Fibroblast of peridontal ligament (primary cell): Measurements from ENCODE around the gene TEX14.

Experiments used
- DNase-seq: peaks from one replicate; pipeline ENCODE4 v3.0.0-alpha.2; 2010; ENCODE audit errors: extremely low read depth

TEX14 gene

GRCh38 chr17:58529275-58529674 is 162.6 kb downstream of the TEX14 start:
- DNase-seq: no peak

GRCh38 chr17:58528443-58528842 is 163.4 kb downstream of the TEX14 start:
- DNase-seq: no peak

DNA sequence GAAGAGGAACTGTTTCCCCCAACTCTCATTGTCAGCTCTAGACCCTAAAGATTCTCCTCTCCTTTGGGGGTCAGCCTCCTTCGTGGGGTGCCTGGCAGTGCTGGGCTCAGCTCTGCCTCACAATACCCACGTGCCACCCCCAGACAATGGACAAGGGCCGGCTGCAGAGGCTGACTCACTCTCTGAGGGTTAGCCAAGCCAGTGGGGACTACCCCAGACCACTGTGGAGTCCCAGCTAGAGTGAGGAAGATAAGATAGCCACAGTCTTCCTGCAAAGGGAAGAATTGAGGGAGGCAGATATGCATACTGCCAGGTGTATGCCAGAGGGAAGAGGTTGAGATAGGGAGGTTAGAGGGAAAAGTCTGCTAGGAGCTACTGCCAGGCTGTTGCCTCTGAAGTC is 163.9 kb downstream of the TEX14 start:
- DNase-seq: peak; percentile 18

GRCh38 chr17:58527306-58527705 is 164.5 kb downstream of the TEX14 start:
- no peak for DNase-seq

DNA sequence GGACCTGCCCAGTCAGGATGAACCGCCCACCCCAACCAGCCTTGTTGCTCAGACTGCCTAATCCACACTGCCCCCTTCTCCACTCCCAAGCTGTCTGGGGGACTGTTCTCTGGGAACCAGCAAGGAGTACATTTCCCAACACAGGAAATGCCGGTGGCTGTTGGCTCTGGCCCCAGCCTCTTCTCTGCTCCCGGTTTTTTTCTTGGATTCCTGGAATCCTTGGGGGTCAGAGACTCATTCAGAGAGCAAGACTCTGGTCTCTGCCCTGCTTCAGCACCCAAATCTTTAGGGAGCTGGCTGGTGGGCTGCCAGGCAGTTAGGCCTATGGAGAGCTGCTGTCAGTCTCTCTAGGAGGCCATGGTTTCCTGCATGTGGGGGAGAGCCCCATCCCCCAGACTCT is 166.6 kb downstream of the TEX14 start:
- DNase-seq: peak; percentile 84

- DNase-seq: no peak
These were observed 170.2 kb downstream of the TEX14 start for GRCh38 chr17:58521680-58522079.

- no peak for DNase-seq
These were observed 170.9 kb downstream of the TEX14 start for GRCh38 chr17:58520843-58521430.

GRCh38 chr17:58517928-58518609 is 173.8 kb downstream of the TEX14 start:
- peak; percentile 99 for DNase-seq

DNA sequence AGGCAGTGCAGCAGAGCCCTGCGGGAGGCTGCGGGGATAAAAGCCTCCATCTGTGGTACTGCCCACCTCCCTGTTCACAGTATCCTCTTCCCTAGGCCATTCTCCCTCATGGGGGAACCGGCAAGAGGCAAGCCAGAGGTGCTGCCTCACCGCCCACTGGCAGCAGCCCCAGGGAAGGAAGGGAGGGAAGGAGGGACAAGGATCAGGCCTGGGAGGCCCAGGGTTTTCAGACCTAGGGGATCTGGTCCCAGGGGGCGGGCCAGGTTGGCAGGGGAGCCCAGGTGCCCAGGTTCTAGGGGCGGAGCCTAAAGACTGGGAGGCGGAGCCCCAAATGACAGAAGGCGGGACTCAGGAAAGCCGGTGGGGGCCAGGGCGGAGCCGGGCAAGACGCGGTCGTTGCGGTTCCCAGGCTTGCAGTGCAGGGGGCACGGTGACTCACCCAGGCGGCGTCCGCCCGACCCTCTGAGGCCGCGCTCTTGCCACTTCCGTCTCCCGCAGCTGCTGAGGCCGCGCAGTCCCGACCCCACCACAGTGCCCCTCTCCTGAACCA is 174.4 kb downstream of the TEX14 start:
- DNase-seq: no peak

DNA sequence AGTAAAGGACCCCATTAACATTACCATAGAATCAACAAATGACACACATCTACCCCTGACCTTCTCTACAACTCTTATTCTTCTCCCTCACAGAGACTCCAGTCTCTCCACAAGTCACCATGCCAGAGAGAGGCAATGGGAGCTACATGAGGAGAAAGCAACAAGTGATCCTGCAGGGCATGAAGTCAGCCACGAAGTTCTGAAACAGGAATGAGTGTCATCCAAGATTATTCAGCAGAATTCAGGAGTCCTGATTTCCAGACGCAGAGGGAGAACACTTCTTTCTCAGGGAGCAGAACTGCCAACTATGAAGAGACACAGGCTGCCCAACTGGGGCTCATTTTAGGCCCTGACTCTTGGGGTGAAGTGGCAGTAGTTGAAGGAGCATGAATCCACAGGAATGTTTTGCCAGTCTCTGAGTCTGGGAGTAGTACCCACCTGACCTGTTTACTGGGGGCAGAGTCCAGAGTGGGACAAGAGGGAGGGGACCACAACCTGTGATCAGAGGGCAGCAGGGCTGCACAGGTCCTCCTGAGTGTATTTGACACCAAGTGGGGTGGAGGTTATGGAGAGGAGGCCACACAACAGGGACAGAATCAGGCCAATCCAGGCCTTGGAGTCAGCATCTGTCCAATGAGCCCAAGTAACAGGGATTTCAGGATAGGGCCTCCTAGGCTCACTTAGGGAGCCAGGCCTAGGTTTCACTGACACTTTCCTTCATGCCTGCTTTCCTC is 175.0 kb downstream of the TEX14 start:
- DNase-seq: no peak

GRCh38 chr17:58515286-58515685 is 176.6 kb downstream of the TEX14 start:
- DNase-seq: no peak

- DNase-seq: no peak
These were observed 177.1 kb downstream of the TEX14 start for GRCh38 chr17:58514770-58515157.

- peak; percentile 52 for DNase-seq
These were observed 177.7 kb downstream of the TEX14 start, which contains the start of gene MTMR4 for GRCh38 chr17:58513965-58514769. Gene MTMR4 (minus strand): TSS chr17:58514638. CDS start chr17:58514407, 231 bp downstream.

DNA sequence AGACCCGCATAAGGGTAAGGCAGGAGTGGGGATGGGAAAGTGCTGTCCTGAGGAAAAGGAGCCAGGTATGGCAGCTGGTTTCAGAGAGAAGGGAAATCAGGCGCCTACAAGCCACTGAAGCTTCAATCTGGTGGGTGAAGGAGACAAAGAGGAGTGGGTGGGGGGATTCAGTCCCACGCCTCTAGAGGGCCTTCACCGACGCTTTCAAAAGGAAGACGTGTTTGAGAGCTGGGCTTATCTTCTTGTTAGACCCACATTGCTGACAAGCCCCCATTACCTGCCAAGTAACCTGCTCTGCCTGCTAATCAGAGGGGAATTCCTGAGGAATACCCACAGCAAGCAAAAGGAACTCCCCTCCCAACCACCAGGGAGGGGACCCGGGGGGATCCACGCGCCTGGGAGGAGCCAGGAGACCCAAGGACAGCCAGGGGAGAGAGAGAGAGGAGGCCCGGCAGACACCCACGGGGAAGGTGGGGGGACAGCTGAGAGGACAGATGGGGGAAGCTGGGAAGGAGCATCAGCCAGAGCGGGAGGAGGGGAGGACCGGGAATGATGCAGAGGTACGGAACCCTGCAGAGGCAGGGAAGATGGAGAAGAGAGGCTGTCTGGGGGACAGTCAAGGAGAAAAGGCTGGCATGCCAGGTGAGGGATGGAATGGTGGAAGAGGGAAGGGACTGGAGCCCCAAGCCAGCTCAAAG is 178.4 kb downstream of the TEX14 start:
- DNase-seq: no peak

DNA sequence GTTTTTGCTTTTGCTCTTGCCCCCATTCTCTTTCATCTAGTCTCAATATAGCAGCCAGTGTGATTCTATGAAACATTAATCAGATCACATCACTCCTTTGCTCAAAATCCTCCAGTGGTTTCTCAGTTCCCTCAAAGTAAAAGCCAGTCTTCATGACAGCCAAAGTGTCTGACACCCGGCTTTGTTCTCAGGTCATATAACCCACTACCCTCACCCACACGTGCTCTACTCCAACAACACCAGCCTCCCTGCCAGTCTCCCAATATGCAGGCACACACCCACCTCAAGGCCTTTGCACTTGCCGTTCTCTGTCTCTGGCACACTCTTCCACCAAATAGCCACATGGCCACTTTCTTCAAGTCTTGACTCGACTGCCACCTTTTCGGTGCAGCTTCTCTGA is 181.8 kb downstream of the TEX14 start:
- no peak for DNase-seq

DNA sequence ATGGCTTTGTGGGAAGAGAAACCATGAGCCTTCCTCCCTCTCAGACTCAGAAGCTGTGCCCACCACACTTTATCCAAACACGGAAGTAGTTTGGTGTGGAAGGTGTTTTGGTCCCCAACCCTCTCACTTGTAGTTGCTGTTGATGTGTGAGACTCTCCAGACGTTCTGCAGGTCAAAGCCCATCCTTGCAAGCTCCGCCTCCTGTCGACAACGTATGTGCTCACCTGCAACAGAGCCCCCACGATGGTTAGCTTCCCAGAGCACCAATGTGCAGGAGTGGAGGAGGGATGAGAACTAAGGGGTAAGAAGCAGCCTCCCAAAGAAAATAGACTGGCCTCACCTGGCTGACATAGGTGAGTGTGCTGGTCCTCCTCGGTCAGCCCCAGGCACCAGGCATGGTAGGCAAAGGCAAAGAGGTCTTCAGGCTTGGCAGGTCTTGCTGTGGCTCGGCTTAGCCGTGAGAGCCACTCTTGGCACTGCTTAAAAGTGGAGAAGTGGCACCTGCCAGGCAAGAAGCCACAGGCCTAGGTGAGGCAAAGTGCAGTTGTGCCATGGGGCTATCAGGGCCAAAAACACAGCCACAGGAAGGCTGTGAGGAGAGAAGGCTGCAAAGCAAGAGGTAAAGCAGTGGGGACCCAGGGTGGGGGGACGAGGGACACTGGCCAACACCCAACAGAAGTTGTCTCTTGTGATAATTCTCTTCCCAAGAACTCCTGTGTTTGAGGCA is 183.3 kb downstream of the TEX14 start:
- no peak for DNase-seq

- no peak for DNase-seq
These were observed 184.7 kb downstream of the TEX14 start for GRCh38 chr17:58507123-58507634.
